Peyer's patch (tissue), 4 donors: ENCODE measurements around the gene EPHA5.

Source experiments
- CTCF ChIP-seq, 6 experiments: fragments of 450-650 bp in 4 of 6; fragments of 200-600 bp in 2 of 6; sonication (generic) in 1 of 6; IDR thresholded peaks; one replicate each; pipeline ENCODE4 v1.5.1; 2017 to 2019; ENCODE audit warnings: antibody characterized with exemption in 6 of 6, mild to moderate bottlenecking in 3 of 6, moderate library complexity in 1 of 6
- POLR2A ChIP-seq, 2 donors: fragments of 450-650 bp; IDR thresholded peaks; one replicate each; pipeline ENCODE4 v1.5.1; 2017; ENCODE audit warnings: antibody characterized with exemption in 2 of 2, mild to moderate bottlenecking in 2 of 2, moderate library complexity in 2 of 2

GRCh38 chr4:65656008-65656407, 14.3 kb downstream of the EPHA5 start:
- TF ChIP-seq CTCF (IDR thresholded peaks at IDR 0.05), result no peak
- TF ChIP-seq POLR2A (IDR thresholded peaks at IDR 0.05), result no peak
